Neural progenitor cell (in vitro differentiated cells): ENCODE results near the gene PKDREJ. TPM values are rescaled to one million over a fixed set of nuclear protein-coding genes. Genes with fewer than 3 reads are reported as not detected.

ENCODE experiments used
- DNase-seq: peaks from one replicate; pipeline ENCODE4 v3.0.0-alpha.2; 2016; ENCODE audit warnings: low spot score
- H2AFZ ChIP-seq: fragments of 200-600 bp; sonication (generic); replicated peaks from 2 replicates; pipeline ENCODE4 v1.6.1; 2016; ENCODE audit warnings: antibody characterized with exemption
- H3F3A ChIP-seq: fragments of 200-600 bp; sonication (generic); 2 replicates; pipeline ENCODE4 v1.6.1; 2016; ENCODE audit warnings: antibody characterized with exemption, low read depth
- H3K27ac ChIP-seq: fragments of 200-600 bp; sonication (generic); 2 replicates; pipeline ENCODE4 v1.5.1; 2016; ENCODE audit warnings: mild to moderate bottlenecking
- H3K27me3 ChIP-seq: fragments of 200-600 bp; sonication (generic); 2 replicates; pipeline ENCODE4 v1.6.1; 2016; ENCODE audit warnings: mild to moderate bottlenecking, moderate library complexity
- H3K36me3 ChIP-seq: fragments of 200-600 bp; sonication (generic); 2 replicates; pipeline ENCODE4 v1.5.1; 2016
- H3K4me1 ChIP-seq: fragments of 200-600 bp; sonication (generic); 2 replicates; pipeline ENCODE4 v1.6.1; 2016; ENCODE audit warnings: mixed run types
- H3K4me2 ChIP-seq: fragments of 200-600 bp; sonication (generic); 2 replicates; pipeline ENCODE4 v1.6.1; 2016
- H3K4me3 ChIP-seq: fragments of 200-600 bp; sonication (generic); 2 replicates; pipeline ENCODE4 v1.5.1; 2016
- H3K79me2 ChIP-seq: fragments of 200-600 bp; sonication (generic); 2 replicates; pipeline ENCODE4 v1.6.1; 2016; ENCODE audit warnings: low read depth
- H3K9ac ChIP-seq: fragments of 200-600 bp; sonication (generic); 2 replicates; pipeline ENCODE4 v1.6.1; 2016
- H3K9me3 ChIP-seq: fragments of 200-600 bp; sonication (generic); 2 replicates; pipeline ENCODE4 v1.5.1; 2016; ENCODE audit warnings: low read depth
- H4K20me1 ChIP-seq: fragments of 200-600 bp; sonication (generic); 2 replicates; pipeline ENCODE4 v1.6.1; 2016; ENCODE audit warnings: low read depth
- H3K27ac Mint-ChIP-seq: 3 replicates; pipeline ENCODE4 v1.8.0; 2021; ENCODE audit warnings: mixed read lengths
- H3K27me3 Mint-ChIP-seq: 2 replicates; pipeline ENCODE4 v1.8.0; 2022; ENCODE audit warnings: low read depth, mild to moderate bottlenecking, inconsistent platforms, moderate library complexity, mixed read lengths; ENCODE audit not compliant: insufficient read depth
- H3K36me3 Mint-ChIP-seq: 3 replicates; pipeline ENCODE4 v1.8.0; 2021; ENCODE audit warnings: mixed read lengths
- H3K4me1 Mint-ChIP-seq: 3 replicates; pipeline ENCODE4 v1.8.0; 2021; ENCODE audit warnings: mixed read lengths
- H3K4me3 Mint-ChIP-seq: 3 replicates; pipeline ENCODE4 v1.8.0; 2021; ENCODE audit warnings: mild to moderate bottlenecking, moderate library complexity, mixed read lengths
- H3K9me3 Mint-ChIP-seq: 3 replicates; pipeline ENCODE4 v1.8.0; 2020; ENCODE audit warnings: mixed read lengths
- EZH2 ChIP-seq: fragments of 200-600 bp; sonication (generic); IDR thresholded peaks from 2 replicates; pipeline ENCODE4 v1.6.1; 2017; ENCODE audit warnings: antibody characterized with exemption, mild to moderate bottlenecking, moderate library complexity
- EZH2phosphoT487 ChIP-seq: fragments of 200-600 bp; sonication (generic); IDR thresholded peaks from 2 replicates; pipeline ENCODE4 v1.6.1; 2017; ENCODE audit warnings: antibody characterized with exemption
- total RNA-seq: library from RNA; depleted of rRNA; stranded (reverse); fragments of >200 nt; gene quantifications from 2 replicates; pipeline ENCODE4 v1.2.3, GENCODE V29; 2015; ENCODE audit warnings: low replicate concordance
- TF ChIP-seq, protein P1 (sequence below): fragments of 200-600 bp; sonication (generic); IDR thresholded peaks from 2 replicates; pipeline ENCODE4 v1.5.1; 2017; ENCODE audit warnings: antibody characterized with exemption, mild to moderate bottlenecking

Gene PKDREJ
- total RNA-seq, 1 donor from 2014 or later, result not detected

DNA sequence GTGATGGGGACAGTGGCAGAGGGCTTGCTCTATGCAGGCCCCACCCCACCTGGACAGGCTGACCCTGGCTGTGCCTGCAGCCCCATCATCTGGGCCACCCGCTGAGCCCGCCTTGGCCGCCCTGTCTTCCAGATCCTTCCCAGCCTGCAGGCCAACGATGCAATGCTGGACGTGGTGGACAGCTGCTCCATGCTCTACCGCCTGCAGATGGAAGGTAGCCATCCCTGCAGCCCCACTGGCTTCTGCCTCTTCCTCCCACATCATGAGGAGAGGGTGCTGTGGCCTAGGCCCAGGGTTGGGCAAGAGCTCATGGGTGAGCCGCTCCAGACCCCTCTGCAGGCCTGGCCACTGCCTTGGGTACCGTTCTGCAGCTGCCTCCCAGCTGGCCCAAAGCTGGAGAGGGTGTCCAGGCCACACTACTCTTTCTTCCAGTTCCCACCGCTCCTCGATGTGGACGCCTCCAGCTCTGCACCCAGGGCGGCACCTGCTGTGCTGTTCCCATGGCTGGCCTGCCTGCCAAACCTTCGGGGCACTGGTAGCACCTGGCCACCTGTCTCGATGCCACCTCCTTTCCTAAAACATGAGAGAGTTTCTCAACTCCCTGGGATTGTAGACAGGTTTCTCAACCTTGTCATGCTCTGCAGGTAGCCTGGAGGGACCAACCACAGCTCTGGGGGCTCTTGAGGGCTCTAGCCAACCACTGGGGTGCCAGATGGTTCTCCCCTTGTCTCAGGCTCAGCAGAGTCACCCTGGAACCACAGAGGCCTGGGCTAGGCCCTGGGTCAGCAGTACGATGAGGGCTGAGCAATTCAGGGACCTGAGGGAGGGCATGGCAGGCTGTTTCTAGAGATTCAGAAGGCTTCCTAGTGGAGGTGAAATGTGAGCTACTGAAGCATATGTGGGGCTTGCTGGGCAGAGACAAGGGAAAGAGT is 24.1 kb upstream of the PKDREJ start:
- Mint-ChIP-seq H3K4me1 (no peaks in the 10 kb centered on the region), H3K4me3 (no peak overlapping the region), H3K27me3 (peaks cover 2% of the 10 kb centered on the region), H3K36me3 (peaks cover 6% of the 10 kb centered on the region), H3K27ac (no peak overlapping the region), H3K9me3 (no peaks in the 10 kb centered on the region)
- Histone ChIP-seq H2AFZ (no peak overlapping the region), H3K4me2 (no peak overlapping the region), H3K36me3 (no peaks in the 10 kb centered on the region), H3K4me1 (no peaks in the 10 kb centered on the region), H4K20me1 (no peaks in the 10 kb centered on the region), H3K27ac (no peak overlapping the region), H3K79me2 (no peaks in the 10 kb centered on the region), H3F3A (no peaks in the 10 kb centered on the region), H3K9me3 (no peaks in the 10 kb centered on the region), H3K27me3 (no peaks in the 10 kb centered on the region), H3K9ac (no peak overlapping the region), H3K4me3 (no peak overlapping the region)
- DNase-seq, result no peak
- no peak for TF ChIP-seq EZH2phosphoT487
- TF ChIP-seq, protein P1, sequence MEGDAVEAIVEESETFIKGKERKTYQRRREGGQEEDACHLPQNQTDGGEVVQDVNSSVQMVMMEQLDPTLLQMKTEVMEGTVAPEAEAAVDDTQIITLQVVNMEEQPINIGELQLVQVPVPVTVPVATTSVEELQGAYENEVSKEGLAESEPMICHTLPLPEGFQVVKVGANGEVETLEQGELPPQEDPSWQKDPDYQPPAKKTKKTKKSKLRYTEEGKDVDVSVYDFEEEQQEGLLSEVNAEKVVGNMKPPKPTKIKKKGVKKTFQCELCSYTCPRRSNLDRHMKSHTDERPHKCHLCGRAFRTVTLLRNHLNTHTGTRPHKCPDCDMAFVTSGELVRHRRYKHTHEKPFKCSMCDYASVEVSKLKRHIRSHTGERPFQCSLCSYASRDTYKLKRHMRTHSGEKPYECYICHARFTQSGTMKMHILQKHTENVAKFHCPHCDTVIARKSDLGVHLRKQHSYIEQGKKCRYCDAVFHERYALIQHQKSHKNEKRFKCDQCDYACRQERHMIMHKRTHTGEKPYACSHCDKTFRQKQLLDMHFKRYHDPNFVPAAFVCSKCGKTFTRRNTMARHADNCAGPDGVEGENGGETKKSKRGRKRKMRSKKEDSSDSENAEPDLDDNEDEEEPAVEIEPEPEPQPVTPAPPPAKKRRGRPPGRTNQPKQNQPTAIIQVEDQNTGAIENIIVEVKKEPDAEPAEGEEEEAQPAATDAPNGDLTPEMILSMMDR, result no peak
- TF ChIP-seq EZH2, result no peak

DNA sequence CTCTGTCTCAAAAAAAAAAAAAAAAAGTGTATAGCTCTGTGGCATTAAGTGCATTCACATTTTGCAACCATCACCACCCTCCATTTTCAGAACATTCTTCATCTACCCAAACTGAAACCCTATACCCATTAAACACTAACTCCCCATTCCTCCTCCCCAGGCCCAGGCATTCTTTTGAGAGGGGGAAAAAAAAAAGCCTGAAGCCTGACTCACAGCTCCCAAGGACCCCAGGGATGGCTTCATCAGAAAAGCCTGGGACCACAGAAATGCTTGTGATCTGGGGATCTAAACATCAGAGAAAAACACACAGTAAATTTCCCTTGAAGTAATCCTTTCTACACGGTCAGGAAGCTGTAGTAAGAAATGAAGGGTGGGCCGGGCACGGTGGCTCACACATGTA is 22.9 kb upstream of the PKDREJ start:
- Mint-ChIP-seq H3K36me3 (peaks cover 6% of the 10 kb centered on the region), H3K4me1 (no peaks in the 10 kb centered on the region), H3K4me3 (no peak overlapping the region), H3K9me3 (no peaks in the 10 kb centered on the region), H3K27me3 (peaks cover 2% of the 10 kb centered on the region), H3K27ac (no peak overlapping the region)
- no peaks in the 10 kb centered on the region for H3F3A ChIP-seq
- H3K9ac ChIP-seq, result no peak overlapping the region
- H3K79me2 ChIP-seq, result no peaks in the 10 kb centered on the region
- H2AFZ ChIP-seq, result no peak overlapping the region
- H4K20me1 ChIP-seq, result no peaks in the 10 kb centered on the region
- no peaks in the 10 kb centered on the region for H3K4me1 ChIP-seq
- H3K36me3 ChIP-seq, result no peaks in the 10 kb centered on the region
- no peaks in the 10 kb centered on the region for H3K27me3 ChIP-seq
- no peak overlapping the region for H3K4me3 ChIP-seq
- no peak for TF ChIP-seq EZH2
- no peak for TF ChIP-seq EZH2phosphoT487
- TF ChIP-seq, protein P1, result no peak
- no peaks in the 10 kb centered on the region for H3K9me3 ChIP-seq
- no peak overlapping the region for H3K4me2 ChIP-seq
- H3K27ac ChIP-seq, result no peak overlapping the region
- DNase-seq, result no peak

DNA sequence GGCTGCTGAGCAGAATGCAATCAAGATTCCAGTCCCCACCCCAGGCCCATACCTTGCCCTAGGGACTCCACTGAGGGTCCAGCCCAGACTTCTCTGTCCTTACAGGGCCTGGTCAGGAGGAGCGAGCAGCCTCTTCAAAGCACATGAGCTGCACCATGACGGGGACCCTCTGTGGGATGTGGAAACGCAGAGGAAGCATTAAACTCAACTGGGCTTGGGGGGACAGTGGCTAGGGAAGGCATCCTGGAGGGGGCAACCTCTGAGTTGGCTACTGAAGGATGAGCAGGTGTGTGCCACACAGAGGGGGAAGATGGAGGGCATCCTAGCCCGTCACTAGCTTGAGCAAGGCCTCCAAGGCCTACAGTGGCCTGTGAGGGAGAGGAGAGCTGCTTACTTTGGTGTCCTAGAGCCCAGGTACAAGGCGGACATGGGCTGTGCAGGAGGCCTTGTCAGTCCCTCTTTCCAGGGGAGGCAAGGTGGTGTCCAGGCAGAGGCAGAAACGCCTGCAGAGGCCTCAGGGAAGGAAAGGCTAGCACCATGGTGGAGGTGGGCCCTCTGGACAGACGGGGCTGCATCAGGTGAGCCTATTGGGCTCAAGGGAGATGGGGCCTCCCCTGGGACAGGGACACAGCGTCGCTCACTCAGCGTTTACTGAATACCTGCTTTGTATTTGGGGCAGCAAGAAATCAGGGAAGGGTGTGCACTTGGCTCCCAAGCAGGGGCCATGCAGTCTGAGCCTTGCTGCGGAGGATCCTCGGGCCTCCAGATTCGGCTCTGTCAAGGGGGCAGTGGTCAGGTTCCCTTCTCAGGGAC is 18.9 kb upstream of the PKDREJ start:
- no peaks in the 10 kb centered on the region for H3K36me3 ChIP-seq
- no peaks in the 10 kb centered on the region for H3F3A ChIP-seq
- H3K9ac ChIP-seq, result no peak overlapping the region
- H3K4me3 ChIP-seq, result no peak overlapping the region
- H3K27me3 ChIP-seq, result no peaks in the 10 kb centered on the region
- Mint-ChIP-seq H3K27me3 (peaks cover 4% of the 10 kb centered on the region), H3K27ac (no peak overlapping the region), H3K36me3 (peaks cover 10% of the 10 kb centered on the region), H3K9me3 (no peaks in the 10 kb centered on the region), H3K4me3 (no peak overlapping the region), H3K4me1 (no peaks in the 10 kb centered on the region)
- H2AFZ ChIP-seq, result no peak overlapping the region
- H3K4me1 ChIP-seq, result no peaks in the 10 kb centered on the region
- no peak overlapping the region for H3K27ac ChIP-seq
- DNase-seq, result no peak
- H3K79me2 ChIP-seq, result no peaks in the 10 kb centered on the region
- no peaks in the 10 kb centered on the region for H3K9me3 ChIP-seq
- H4K20me1 ChIP-seq, result no peaks in the 10 kb centered on the region
- H3K4me2 ChIP-seq, result no peak overlapping the region
- TF ChIP-seq, protein P1, result no peak
- TF ChIP-seq EZH2, result no peak
- TF ChIP-seq EZH2phosphoT487, result no peak
